Neural cell (in vitro differentiated cells): ENCODE measurements around the gene IL10RB.

ENCODE experiments used
- EP300 ChIP-seq: fragments of 450-650 bp; conservative IDR thresholded peaks from 2 replicates; pipeline ENCODE4 v1.6.1; 2014; ENCODE audit warnings: antibody characterized with exemption, mild to moderate bottlenecking, moderate library complexity; ENCODE audit not compliant: poor library complexity, severe bottlenecking
- EZH2 ChIP-seq: fragments of 200-600, 300-800 bp; shearing (Covaris generic), sonication (generic); IDR thresholded peaks from 2 replicates; pipeline ENCODE4 v1.6.1; 2014; ENCODE audit warnings: antibody characterized with exemption, low read length, borderline replicate concordance, mild to moderate bottlenecking; ENCODE audit not compliant: insufficient read depth, poor library complexity, severe bottlenecking
- MXI1 ChIP-seq: fragments of 450-650 bp; conservative IDR thresholded peaks from 2 replicates; pipeline ENCODE4 v1.6.1; 2014; ENCODE audit warnings: antibody characterized with exemption, mild to moderate bottlenecking; ENCODE audit not compliant: poor library complexity, severe bottlenecking
- POLR2AphosphoS5 ChIP-seq: IDR thresholded peaks from 2 replicates; pipeline ENCODE4 v1.6.1; 2012
- RAD21 ChIP-seq: fragments of 450-650 bp; conservative IDR thresholded peaks from 2 replicates; pipeline ENCODE4 v1.6.1; 2014; ENCODE audit warnings: antibody characterized with exemption, mild to moderate bottlenecking, moderate library complexity
- SMC3 ChIP-seq: fragments of 450-650 bp; conservative IDR thresholded peaks from 2 replicates; pipeline ENCODE4 v1.6.1; 2014; ENCODE audit warnings: antibody characterized with exemption, mild to moderate bottlenecking, moderate library complexity; ENCODE audit not compliant: poor library complexity
- TAF1 ChIP-seq: IDR thresholded peaks from 2 replicates; pipeline ENCODE4 v1.6.1; 2012; ENCODE audit warnings: low read depth
- TF ChIP-seq, protein P1 (sequence below): fragments of 450-650 bp; IDR thresholded peaks from 2 replicates; pipeline ENCODE4 v1.5.1; 2014; ENCODE audit warnings: antibody characterized with exemption, mild to moderate bottlenecking, moderate library complexity; ENCODE audit not compliant: poor library complexity, severe bottlenecking
- TF ChIP-seq, protein P2 (sequence below): IDR thresholded peaks from 2 replicates; pipeline ENCODE4 v1.6.1; 2012; ENCODE audit warnings: borderline replicate concordance

GRCh38 chr21:33230545-33231324, 35.4 kb upstream of the IL10RB start:
- TF ChIP-seq, protein P1, sequence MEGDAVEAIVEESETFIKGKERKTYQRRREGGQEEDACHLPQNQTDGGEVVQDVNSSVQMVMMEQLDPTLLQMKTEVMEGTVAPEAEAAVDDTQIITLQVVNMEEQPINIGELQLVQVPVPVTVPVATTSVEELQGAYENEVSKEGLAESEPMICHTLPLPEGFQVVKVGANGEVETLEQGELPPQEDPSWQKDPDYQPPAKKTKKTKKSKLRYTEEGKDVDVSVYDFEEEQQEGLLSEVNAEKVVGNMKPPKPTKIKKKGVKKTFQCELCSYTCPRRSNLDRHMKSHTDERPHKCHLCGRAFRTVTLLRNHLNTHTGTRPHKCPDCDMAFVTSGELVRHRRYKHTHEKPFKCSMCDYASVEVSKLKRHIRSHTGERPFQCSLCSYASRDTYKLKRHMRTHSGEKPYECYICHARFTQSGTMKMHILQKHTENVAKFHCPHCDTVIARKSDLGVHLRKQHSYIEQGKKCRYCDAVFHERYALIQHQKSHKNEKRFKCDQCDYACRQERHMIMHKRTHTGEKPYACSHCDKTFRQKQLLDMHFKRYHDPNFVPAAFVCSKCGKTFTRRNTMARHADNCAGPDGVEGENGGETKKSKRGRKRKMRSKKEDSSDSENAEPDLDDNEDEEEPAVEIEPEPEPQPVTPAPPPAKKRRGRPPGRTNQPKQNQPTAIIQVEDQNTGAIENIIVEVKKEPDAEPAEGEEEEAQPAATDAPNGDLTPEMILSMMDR, result peak; percentile 34
- TF ChIP-seq TAF1 (no peak), EZH2 (no peak), POLR2AphosphoS5 (no peak), EP300 (no peak), SMC3 (peak; percentile 17), RAD21 (peak; percentile 12), MXI1 (no peak)
- TF ChIP-seq, protein P2, sequence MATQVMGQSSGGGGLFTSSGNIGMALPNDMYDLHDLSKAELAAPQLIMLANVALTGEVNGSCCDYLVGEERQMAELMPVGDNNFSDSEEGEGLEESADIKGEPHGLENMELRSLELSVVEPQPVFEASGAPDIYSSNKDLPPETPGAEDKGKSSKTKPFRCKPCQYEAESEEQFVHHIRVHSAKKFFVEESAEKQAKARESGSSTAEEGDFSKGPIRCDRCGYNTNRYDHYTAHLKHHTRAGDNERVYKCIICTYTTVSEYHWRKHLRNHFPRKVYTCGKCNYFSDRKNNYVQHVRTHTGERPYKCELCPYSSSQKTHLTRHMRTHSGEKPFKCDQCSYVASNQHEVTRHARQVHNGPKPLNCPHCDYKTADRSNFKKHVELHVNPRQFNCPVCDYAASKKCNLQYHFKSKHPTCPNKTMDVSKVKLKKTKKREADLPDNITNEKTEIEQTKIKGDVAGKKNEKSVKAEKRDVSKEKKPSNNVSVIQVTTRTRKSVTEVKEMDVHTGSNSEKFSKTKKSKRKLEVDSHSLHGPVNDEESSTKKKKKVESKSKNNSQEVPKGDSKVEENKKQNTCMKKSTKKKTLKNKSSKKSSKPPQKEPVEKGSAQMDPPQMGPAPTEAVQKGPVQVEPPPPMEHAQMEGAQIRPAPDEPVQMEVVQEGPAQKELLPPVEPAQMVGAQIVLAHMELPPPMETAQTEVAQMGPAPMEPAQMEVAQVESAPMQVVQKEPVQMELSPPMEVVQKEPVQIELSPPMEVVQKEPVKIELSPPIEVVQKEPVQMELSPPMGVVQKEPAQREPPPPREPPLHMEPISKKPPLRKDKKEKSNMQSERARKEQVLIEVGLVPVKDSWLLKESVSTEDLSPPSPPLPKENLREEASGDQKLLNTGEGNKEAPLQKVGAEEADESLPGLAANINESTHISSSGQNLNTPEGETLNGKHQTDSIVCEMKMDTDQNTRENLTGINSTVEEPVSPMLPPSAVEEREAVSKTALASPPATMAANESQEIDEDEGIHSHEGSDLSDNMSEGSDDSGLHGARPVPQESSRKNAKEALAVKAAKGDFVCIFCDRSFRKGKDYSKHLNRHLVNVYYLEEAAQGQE, result no peak
